HG02870 (cell line): ENCODE data around the gene CER1.

Experiments used
- ATAC-seq: cut with Tn5 transposase; IDR thresholded peaks from one replicate; pipeline ENCODE4 v1.9.1; 2021; ENCODE audit warnings: mild to moderate bottlenecking, moderate library complexity; ENCODE audit not compliant: unreplicated experiment

The CER1 gene, protein sequence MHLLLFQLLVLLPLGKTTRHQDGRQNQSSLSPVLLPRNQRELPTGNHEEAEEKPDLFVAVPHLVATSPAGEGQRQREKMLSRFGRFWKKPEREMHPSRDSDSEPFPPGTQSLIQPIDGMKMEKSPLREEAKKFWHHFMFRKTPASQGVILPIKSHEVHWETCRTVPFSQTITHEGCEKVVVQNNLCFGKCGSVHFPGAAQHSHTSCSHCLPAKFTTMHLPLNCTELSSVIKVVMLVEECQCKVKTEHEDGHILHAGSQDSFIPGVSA

DNA sequence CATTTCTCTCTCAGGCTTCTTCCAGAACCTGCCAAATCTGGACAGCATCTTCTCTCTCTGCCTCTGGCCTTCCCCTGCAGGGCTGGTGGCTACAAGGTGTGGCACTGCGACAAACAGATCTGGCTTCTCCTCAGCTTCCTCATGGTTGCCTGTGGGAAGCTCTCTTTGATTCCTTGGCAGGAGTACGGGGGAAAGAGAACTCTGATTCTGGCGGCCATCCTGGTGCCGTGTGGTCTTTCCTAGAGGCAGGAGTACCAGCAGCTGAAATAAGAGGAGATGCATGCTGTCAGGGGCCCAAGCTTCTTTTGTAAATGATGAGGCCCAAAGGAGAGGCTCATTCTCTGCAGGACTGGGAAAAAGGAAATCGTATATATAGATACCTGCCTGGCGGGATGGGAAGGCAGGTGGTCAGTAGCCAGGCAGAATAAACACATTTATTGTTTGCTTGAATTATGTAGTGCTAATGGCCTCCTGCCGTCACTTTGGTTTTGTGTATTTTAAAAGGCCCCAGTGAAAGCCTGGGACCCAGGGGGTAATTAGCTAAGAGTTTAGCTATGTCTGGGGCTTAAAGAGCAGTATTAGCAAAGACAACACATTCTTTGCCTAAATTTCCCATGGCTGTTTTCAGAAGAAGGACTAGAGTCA is at the start of gene CER1:
TSS of gene CER1 (minus strand) at position 343 of the 645 bp plus-strand sequence. CDS start at position 282, 61 bp downstream.
- no peak for ATAC-seq

DNA sequence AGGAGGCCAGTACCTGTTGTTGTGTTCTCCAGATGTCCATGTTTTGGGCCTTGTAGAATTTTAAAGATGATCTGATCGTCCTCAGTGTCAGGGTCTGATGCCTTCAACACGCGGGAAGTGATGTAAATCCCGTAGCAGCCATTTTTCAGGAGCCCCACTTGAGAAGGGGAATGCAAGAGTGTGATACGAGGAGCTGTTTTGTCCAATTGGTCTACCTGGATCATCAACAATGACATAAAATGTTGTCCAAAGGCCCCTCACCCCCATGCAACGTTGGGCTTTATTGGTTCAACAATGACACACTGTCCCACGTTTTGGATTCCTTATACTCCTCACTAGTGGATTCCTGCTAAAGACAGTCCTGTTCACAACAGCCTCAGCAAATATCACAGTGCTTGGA is 48.1 kb upstream of the CER1 start:
- no peak for ATAC-seq

DNA sequence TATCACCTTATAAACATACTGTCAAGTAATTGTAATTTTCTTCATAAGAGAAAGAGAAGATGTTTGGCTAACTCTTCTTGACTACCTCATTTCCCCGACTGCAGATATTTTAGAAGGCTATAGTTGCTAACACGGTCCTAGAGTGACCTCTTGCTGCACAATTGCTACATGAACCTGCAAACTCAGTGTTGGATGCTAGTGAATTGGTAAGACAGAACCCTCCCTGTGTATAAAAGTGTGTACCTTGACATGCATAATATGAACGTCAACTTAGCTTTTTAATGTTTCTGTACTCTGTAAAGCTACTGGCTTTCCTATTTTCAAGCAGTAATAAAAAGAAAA is 46.7 kb upstream of the CER1 start:
- peak; percentile 60 for ATAC-seq

DNA sequence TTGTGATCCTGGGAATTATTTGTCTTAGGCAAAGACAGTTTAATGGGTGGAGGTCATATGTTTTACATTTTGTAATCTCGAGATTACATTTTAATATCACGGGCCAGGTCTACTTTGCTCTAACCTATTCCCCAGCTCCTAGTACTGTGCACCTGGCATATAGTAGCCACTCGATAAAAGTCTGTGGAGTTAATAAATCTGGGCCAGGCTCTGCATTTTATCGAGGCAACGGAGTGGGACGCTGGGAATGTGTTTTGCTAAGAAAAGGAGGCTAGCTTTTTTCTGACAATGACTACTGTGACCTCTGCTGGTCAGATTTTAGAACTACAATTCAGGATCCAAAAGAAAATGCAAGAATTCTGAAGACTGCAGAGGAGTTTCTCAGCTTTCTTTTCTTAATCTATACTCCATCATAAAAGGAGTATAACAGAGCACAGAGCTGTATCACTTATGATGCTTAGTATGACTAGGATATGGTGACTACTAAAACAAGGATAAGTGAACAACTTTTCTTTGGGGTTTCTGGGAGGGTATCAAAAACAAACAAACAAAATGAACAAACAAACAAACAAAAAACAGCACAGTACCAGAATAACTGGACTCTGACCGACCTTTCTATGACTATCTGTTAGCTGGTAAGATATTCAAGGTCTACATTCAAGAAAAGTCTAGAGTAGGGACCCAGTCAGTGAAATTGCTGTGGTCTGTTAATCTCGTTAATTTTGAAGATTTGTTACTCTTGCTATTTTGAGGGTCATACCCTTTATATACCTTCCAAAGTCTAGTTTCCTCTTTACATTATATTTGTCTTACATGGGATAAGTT is 46.1 kb upstream of the CER1 start:
- ATAC-seq: peak; percentile 10

DNA sequence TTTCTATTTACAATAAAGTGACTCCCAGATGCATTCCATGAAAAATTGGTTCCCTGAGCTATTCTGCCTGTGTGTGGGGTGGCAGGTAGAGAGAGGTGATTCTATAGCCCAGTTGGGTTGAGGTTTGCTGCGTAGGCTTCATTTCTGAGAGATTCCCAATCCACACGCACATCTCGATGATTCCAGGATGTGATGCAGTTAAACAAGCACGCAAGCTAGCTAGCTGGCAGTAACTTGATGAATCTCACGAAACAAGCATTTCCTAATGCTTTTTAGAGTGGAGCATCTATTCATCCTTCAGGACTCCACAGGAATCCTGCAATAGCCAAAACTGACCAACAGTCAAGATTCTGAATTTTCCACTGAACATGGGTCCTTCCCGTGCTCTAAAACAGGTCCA is 43.8 kb upstream of the CER1 start:
- ATAC-seq: no peak

DNA sequence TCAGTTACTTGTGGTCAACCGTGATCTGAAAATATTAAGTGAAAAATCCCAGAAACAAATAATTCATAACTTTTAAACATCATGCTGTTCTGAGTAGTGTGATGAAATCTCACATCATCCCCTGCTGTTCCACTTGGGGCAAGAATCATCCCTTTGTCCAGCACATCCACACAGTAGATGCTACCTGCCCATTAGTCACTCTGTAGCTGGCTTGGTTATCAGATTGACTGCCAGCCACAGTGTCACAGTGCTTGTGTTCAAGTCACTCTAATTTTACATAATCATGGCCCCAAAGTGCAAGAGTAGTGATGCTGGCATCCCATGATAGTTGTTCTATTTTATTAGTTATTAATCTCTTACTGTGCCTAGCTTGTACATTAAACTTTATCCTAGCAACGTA is 39.1 kb upstream of the CER1 start:
- no peak for ATAC-seq

DNA sequence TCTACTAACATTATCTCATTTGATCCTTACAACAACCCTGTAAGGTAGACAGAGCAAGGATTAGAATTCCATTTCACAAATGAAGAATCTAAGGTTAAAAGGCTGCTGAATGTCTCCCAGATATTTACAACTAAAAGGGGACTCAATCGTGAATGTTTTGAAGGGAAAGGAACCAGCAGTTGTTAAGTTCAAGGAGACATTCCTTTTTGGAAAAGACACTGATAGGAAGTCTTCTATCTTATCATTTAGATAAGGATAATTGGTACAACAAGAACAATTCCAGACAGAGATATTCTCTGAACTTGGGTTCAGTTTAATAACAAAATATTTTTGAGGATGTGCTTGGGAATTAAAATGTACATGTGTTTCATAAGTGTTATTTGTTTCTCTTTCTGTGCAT is 37.5 kb upstream of the CER1 start:
- no peak for ATAC-seq

DNA sequence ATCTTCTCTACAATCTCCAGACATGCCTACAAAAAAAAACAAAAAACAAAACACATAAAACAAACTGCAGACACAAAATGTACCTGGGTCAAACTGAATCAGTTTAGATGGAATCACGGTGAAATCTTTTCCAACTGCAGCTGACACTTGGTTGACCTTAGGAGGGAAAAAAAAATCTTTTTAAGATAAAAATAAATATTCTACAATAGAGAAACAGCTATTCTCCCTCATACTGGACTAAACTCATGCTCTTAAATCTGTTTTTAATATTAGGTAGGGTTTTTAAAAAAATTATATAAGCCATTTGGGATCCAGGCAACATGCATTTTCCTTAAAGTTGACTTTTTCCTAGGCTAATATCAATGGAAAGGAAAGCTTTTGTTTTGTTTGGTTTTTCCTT is 33.8 kb upstream of the CER1 start:
- ATAC-seq: no peak

DNA sequence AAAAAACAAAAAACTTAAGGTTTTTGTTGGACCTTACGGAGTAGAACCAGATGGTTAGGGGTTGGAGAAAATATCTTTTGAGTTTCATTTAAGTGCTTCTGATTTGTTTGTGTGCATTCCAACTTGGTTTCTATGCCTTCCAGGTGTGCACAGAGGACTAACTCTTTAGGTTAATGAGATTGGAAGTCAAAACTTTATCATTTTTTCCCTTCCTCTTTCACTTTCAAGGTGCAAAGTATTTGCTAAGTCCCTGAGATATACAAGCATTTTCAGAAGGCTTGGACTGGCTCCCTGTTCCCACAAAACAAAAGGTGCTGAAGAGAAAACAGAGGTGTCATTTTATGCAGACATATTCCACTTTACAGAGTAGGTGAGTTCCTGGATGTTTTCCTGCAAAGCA is 30.3 kb upstream of the CER1 start:
- no peak for ATAC-seq

DNA sequence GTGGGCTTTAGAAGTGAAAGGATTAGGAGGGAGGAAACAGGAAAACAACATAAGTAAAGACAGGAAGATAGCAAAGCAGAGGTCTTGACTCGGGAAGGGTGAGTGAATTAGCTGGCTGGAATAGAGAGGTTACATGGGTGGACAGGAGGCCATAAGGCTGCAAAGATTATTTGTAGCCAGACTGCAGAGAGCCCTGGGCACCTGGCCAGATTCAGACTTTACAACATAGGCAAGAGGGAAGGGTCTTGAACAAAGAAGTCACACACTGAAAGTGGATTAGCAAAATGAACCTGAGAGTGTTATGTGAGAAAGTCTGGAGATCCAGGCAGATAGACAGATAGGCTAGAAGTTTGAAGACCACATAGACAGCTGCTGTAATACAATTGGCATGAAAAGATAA is 29.7 kb upstream of the CER1 start:
- ATAC-seq: no peak

DNA sequence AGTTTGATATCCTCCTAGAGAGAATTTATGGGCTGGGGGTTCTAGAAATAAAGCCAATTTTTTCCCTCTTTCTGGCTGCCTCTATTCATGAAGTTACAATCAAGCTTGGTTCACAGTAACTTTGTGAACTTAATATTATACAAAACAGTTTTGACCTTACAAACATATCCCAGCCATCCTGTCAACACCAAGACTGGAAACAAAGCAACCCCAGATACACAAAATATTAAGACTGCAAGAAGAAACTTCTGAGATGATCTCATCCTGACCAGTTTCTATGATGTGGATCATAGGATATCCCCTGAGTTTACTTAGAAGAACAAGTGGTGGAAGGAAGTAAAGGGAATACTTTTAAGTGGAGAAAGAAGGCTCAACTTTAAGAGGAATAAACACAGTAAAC is 28.3 kb upstream of the CER1 start:
- ATAC-seq: no peak

DNA sequence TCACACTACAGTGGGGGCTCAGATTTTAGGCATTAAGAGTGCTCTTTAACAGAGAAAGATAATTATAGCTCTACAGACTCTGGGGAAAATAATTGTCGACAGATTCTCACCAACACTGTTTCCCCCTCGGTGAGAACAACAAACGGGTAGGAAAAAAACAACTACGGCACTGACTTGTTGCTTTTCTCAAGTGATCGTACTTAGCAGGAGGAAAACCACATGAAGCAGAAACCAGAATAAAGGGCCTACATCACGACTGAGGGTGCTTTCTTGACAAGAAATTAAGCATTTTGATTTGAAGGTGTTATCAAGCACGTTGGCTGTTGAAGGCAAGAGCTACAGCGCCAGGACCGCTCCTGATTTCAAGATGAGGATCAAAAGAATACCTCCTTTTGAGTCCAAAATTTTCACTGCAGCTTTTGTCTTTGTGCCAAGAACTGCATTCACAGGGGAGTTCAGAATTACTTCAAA is 27.2 kb upstream of the CER1 start:
- ATAC-seq: no peak

DNA sequence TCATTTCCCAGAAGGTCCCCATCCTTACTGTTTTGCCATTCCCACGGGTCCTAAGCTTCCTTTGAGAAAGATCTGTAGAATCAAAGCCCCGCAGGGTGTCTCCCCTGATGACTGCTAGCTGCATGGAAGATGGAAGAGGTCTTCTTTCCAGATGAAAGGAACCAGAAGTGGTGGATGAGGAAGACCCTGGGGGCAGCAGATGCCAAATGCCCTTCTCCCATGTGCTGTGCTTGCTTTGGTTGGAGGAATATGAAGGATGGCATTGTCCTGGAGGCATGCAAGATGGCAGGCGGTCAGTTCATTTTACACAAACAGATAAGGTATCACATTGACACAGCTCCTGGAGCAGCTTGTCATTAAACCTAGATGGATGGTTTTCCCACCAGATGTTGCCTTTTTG is 25.8 kb upstream of the CER1 start:
- no peak for ATAC-seq

DNA sequence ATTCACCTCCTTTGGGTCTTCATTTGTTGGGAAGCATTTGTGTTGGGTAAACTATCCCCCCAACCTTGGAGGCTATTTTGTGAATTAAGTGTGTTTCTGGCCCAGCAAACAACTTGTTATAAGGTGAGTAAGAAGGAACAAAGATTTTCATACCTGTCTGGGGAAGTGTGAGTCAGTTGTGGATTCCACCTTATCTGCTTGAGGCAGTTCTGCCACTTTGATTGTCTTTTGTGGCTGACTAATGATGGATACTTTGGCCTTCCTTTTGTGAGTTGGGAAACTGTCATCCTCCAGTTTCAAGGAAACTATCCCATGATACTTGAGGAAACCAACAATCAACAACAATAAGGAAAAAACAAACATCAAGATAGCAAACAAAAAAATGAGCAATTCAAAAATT is 24.6 kb upstream of the CER1 start:
- no peak for ATAC-seq

DNA sequence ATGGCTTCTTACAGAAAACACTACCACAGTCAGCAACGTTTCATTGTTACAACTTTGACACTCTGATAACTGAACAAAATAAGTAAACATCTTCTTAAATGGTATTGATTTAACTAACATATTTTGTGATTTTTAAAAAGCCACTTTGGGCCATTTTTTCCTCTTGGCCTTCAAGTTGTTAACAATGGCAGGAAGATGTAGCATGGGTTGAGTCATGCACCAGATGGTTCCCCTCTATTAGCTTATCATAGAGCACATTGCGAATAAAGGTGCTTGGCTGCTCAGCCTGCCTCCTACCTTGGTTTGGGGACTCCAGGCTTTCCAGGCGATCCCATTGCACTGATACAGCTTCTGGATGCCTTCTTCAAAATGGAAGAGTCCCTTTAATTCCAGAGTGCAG is 24.1 kb upstream of the CER1 start:
- no peak for ATAC-seq

DNA sequence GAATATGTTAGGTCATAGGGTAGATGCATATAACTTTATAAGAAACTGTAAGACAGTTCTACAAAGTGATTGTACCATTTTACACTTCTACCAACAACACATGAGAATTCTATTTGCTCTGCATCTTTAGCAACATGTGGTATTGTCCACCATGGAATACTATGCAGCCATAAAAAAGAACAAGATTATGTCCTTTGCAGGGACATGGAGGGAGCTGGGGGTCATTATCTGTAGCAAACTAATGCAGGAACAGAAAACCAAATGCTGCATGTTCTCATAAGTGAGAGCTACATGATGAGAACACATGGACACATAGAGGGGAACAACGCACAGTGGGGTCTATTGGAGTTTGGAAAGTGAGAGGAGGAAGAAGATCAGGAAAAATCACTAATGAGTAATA is 22.2 kb upstream of the CER1 start:
- ATAC-seq: no peak

DNA sequence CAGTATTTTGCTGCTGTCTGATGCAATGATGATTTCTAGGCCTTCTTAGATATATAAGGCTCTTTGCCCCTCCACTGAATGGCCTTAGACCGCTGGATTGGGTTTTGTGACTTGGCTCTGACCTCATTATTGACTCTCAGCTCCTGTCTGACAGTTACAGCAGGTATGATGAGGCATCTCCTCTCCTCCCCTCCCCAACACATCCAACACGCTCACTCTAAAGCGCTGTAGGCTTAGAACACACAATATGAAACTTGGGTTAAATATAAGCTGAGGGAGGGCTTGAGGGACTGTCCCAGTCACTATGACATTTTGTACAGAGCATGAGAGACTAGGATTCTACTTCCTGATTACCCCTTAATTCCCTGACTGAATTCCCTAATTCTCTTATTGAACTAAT is 18.8 kb upstream of the CER1 start:
- peak; percentile 90 for ATAC-seq

DNA sequence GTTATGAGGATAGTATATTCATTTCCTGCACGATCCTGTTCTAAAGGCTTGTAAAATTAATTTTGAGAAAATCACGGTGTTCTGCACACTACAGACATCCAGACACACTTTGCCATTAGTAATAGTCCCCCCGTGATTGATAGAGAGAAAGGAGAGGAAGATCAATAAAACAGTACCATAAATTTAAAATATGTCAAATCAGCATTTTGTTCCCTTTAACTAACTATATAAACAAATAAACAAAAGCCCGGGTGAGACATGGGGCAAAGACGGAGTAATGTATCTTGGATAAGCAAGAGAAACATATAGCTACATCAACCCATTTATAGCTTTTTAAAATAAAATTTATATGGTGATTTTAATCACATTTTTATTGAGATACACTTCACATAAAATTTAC is 10.6 kb upstream of the CER1 start:
- no peak for ATAC-seq

DNA sequence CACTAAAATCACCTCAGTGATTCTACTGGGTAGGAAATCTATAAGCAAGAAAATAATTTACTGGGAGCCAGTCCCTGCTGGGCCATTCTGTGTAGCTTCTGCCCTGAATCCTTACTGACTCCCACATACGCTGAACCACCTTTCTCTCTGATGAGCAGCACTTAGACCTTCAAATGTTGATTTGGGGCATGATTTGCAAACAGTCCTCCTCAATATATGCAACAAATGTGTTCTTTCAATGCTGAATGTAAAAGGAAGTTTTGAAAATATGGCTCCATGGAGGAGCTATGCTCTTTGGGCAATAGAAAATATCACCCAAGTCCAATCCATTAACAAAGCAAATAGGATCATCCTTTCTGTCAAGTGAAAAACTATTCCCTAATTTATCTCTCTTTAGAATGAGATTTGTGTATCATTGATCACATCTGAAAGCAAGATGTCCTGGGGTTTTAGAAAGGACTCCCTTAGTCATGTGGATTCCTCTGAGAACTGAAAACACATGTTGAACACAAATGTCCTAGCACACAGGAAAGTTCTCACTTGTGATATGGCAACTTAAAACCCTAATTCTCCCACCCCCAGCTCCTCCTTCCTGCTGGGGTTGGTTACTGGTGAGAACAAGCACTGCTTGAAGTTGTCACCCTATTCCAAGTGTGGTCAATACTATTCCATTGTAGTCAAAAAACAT is 8.9 kb upstream of the CER1 start:
- no peak for ATAC-seq

DNA sequence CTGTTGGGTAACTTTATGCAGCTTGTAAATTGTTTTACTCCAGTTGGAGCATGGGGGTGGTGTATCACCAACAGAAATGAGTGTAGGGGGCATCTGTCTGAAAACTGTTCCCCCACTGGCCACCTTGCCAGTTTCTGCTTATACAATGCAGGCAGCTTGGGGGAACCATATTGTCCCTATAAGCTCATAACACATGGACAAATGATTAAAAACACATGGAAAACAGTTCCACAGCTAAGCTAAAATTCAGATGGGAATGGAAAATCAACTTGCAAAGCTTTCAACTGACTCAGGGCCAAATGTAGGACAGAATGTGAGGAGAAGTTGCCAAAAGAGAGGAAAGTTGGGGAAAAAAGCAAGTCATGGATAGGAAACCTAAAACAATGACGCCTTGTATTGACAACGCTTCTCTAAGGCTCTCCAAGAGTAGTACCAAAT is 7.9 kb upstream of the CER1 start:
- no peak for ATAC-seq

DNA sequence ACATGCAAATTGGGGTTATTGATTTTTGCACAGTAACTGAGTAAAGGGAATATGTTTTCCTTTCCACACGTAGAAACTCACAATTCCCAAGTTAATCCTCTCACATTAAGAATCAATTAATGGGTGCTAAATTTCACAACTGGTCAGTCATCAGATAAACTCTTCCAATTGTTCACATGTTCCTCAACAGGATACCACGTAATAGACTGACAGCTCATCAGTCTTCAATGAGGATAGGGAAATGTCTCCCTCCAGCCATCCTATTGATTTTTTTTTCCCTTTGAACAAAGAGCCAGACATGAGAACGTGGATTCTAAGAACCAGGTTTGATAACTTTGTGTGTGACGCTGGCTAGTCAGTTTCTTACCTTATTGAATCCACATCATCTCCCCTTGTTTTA is 768 bp upstream of the CER1 start:
- ATAC-seq: no peak
